PC-9 (cell line): Measurements from ENCODE around the gene SHROOM3. TPM values are rescaled to one million over a fixed set of nuclear protein-coding genes. Genes with fewer than 3 reads are reported as not detected.

Source experiments
- BruUV-seq: library from RNA; stranded (reverse); fragments of 400-500 nt; replicated peaks from 2 replicates; lab custom pipeline; 2021; lab: Mats Ljungman, UMichigan
- CTCF ChIA-PET: fragments of 300-600 bp; sonication (Branson Sonifier 250); formaldehyde crosslinking; loops from one replicate; lab custom pipeline; 2022; ENCODE audit warnings: antibody characterized with exemption; lab: Charles Lee
- POLR2A ChIA-PET: fragments of 300-600 bp; sonication (Branson Sonifier 250); formaldehyde crosslinking; loops from one replicate; lab custom pipeline; 2022; ENCODE audit warnings: antibody characterized with exemption; ENCODE audit not compliant: unreplicated experiment; lab: Charles Lee
- DNase-seq, 2 experiments: peaks; one replicate each; pipeline versions ENCODE4 v3.0.0 to v3.0.0-alpha.2; 2015 to 2022; ENCODE audit warnings: mixed read lengths in 1 of 2
- H2AFZ ChIP-seq: fragments of 200-600 bp; sonication (generic); 2 replicates; pipeline ENCODE4 v1.8.1; 2017; ENCODE audit warnings: antibody characterized with exemption
- H3F3A ChIP-seq: fragments of 200-600 bp; sonication (generic); 2 replicates; pipeline ENCODE4 v1.8.1; 2017; ENCODE audit warnings: antibody characterized with exemption, mild to moderate bottlenecking, low read depth; ENCODE audit not compliant: insufficient read depth
- H3K27ac ChIP-seq: fragments of 200-600 bp; sonication (generic); 2 replicates; pipeline ENCODE4 v1.6.1; 2016; ENCODE audit warnings: mixed run types
- H3K27me3 ChIP-seq: fragments of 200-600 bp; sonication (generic); 2 replicates; pipeline ENCODE4 v1.6.1; 2016; ENCODE audit warnings: low read depth, mixed run types; ENCODE audit not compliant: insufficient read depth
- H3K36me3 ChIP-seq: fragments of 200-600 bp; sonication (generic); 2 replicates; pipeline ENCODE4 v1.6.1; 2016; ENCODE audit warnings: low read depth, mixed run types
- H3K4me1 ChIP-seq: fragments of 200-600 bp; sonication (generic); replicated peaks from 2 replicates; pipeline ENCODE4 v1.6.1; 2016; ENCODE audit warnings: mixed run types; ENCODE audit not compliant: insufficient read depth
- H3K4me2 ChIP-seq: fragments of 200-600 bp; sonication (generic); 2 replicates; pipeline ENCODE4 v1.6.1; 2017; ENCODE audit warnings: mixed run types
- H3K4me3 ChIP-seq: fragments of 200-600 bp; sonication (generic); 2 replicates; pipeline ENCODE4 v1.6.1; 2016; ENCODE audit warnings: mixed run types
- H3K79me2 ChIP-seq: fragments of 200-600 bp; sonication (generic); 2 replicates; pipeline ENCODE4 v1.6.1; 2017; ENCODE audit warnings: low read depth, mixed run types
- H3K9me2 ChIP-seq: fragments of 200-600 bp; sonication (generic); 2 replicates; pipeline ENCODE4 v1.8.1; 2017; ENCODE audit warnings: mild to moderate bottlenecking; ENCODE audit not compliant: insufficient read depth
- H3K9me3 ChIP-seq: fragments of 200-600 bp; sonication (generic); 2 replicates; pipeline ENCODE4 v1.8.1; 2016; ENCODE audit warnings: low read depth; ENCODE audit not compliant: insufficient read depth
- H4K20me1 ChIP-seq: fragments of 200-600 bp; sonication (generic); 2 replicates; pipeline ENCODE4 v1.8.1; 2017; ENCODE audit not compliant: insufficient read depth
- CTCF ChIP-seq: fragments of 200-600 bp; sonication (generic); conservative IDR thresholded peaks from 2 replicates; pipeline ENCODE4 v1.6.1; 2017; ENCODE audit warnings: mixed run types, antibody characterized with exemption, mild to moderate bottlenecking, moderate library complexity
- EZH2 ChIP-seq: fragments of 200-600 bp; sonication (generic); IDR thresholded peaks from 2 replicates; pipeline ENCODE4 v1.8.0; 2017; ENCODE audit warnings: antibody characterized with exemption, low read depth
- intact Hi-C: fragments of 100-400 bp; cut with micrococcal nuclease; formaldehyde crosslinking; loops from one replicate; pipeline ENCODE4 v1.10.0; 2022; ENCODE audit not compliant: unreplicated experiment
- total RNA-seq: library from RNA; stranded (reverse); gene quantifications from 2 replicates; pipeline ENCODE4 v1.2.3, GENCODE V29; 2021

SHROOM3 gene
- total RNA-seq, 1 experiment from 2014 or later, result 44.3 TPM

- Histone ChIP-seq H4K20me1 (no peaks in the 10 kb centered on the region), H3K9me2 (no peaks in the 10 kb centered on the region), H3K27me3 (no peaks in the 10 kb centered on the region), H3K79me2 (no peaks in the 10 kb centered on the region), H3K4me1 (peaks cover 18% of the 10 kb centered on the region), H3K4me3 (no peak overlapping the region), H3K27ac (no peak overlapping the region), H3K36me3 (no peaks in the 10 kb centered on the region), H2AFZ (no peak overlapping the region), H3K9me3 (no peaks in the 10 kb centered on the region), H3K4me2 (no peak overlapping the region), H3F3A (peaks cover 12% of the 10 kb centered on the region; the same call in 1 of the 2 replicates)
- CTCF ChIA-PET, result no interaction called here
- DNase-seq, result no peak
- no TSS peak for BruUV-seq
- TF ChIP-seq CTCF (no peak), EZH2 (no peak)
- POLR2A ChIA-PET, result interaction anchor here (0.6 kb wide), 1 partner anchor 327 kb away, joined by 5 read pairs; no protein-coding TSS in a partner anchor
- intact Hi-C loops, result no loop called here
These were observed 147.2 kb downstream of the SHROOM3 start for GRCh38 chr4:76582074-76582816.

- H3K9me3 ChIP-seq, result no peaks in the 10 kb centered on the region
- H3K27ac ChIP-seq, result no peak overlapping the region
- CTCF ChIA-PET, result no interaction called here
- no peaks in the 10 kb centered on the region for H4K20me1 ChIP-seq
- H2AFZ ChIP-seq, result no peak overlapping the region
- no TSS peak for BruUV-seq
- H3K9me2 ChIP-seq, result no peaks in the 10 kb centered on the region
- no peaks in the 10 kb centered on the region for H3K36me3 ChIP-seq
- H3K79me2 ChIP-seq, result no peaks in the 10 kb centered on the region
- no peak overlapping the region for H3K4me3 ChIP-seq
- H3K4me2 ChIP-seq, result no peak overlapping the region
- peaks cover 12% of the 10 kb centered on the region; the same call in 1 of the 2 replicates for H3F3A ChIP-seq
- DNase-seq, result no peak
- no peak for TF ChIP-seq CTCF
- TF ChIP-seq EZH2, result no peak
- H3K27me3 ChIP-seq, result no peaks in the 10 kb centered on the region
- peaks cover 23% of the 10 kb centered on the region for H3K4me1 ChIP-seq
- intact Hi-C loops, result no loop called here
- POLR2A ChIA-PET, result interaction anchor here (0.6 kb wide), 1 partner anchor 17 kb away, joined by 3 read pairs; no protein-coding TSS in a partner anchor
These were observed 147.7 kb downstream of the SHROOM3 start for GRCh38 chr4:76582817-76583087.

- no peaks in the 10 kb centered on the region for H3K9me3 ChIP-seq
- no peak overlapping the region for H2AFZ ChIP-seq
- ChIA-PET CTCF (no interaction called here), POLR2A (no interaction called here)
- H3K27me3 ChIP-seq, result no peaks in the 10 kb centered on the region
- H3F3A ChIP-seq, result peaks cover 16% of the 10 kb centered on the region; the same call in 1 of the 2 replicates
- no peak overlapping the region for H3K4me3 ChIP-seq
- DNase-seq, result no peak
- no TSS peak for BruUV-seq
- no peaks in the 10 kb centered on the region for H4K20me1 ChIP-seq
- peaks cover 37% of the 10 kb centered on the region for H3K4me1 ChIP-seq
- H3K36me3 ChIP-seq, result no peaks in the 10 kb centered on the region
- H3K79me2 ChIP-seq, result no peaks in the 10 kb centered on the region
- 0 out of 2 replicates have a peak overlapping the region, but pooled peaks have one; percentile 92 for H3K4me2 ChIP-seq
- intact Hi-C loops, result no loop called here
- H3K27ac ChIP-seq, result no peak overlapping the region; the same call in 1 of the 2 replicates
- TF ChIP-seq CTCF, result no peak
- no peak for TF ChIP-seq EZH2
- no peaks in the 10 kb centered on the region for H3K9me2 ChIP-seq
These were observed 149.5 kb downstream of the SHROOM3 start for GRCh38 chr4:76584241-76585152.
